ENCODE data around the gene KLF5. TPM values are rescaled to one million over a fixed set of nuclear protein-coding genes. Genes with fewer than 3 reads are reported as not detected.
"Not testable (repeated sequence)": the region's sequence is repeated elsewhere in the genome, so short reads cannot be mapped to it uniquely, and the experiment has no call there.

KLF5 gene
- total RNA-seq, 1 donor from 2014 or later: 2.0 TPM

GRCh38 chr13:73082895-73083294, 24.1 kb downstream of the KLF5 start:
- Mint-ChIP-seq H3K4me1 (no peaks in the 10 kb centered on the region), H3K9me3 (no peaks in the 10 kb centered on the region), H3K4me3 (no peak overlapping the region), H3K36me3 (ENCODE audit: low read depth) (no peaks in the 10 kb centered on the region), H3K27me3 (peaks cover 5% of the 10 kb centered on the region), H3K27ac (no peak overlapping the region)
- DNase-seq: no peak
- intact Hi-C loops (cut with micrococcal nuclease): no loop called here

GRCh38 chr13:73088332-73088935, 29.6 kb downstream of the KLF5 start:
- Mint-ChIP-seq H3K4me3 (no peak overlapping the region), H3K27me3 (no peaks in the 10 kb centered on the region), H3K9me3 (peaks cover 6% of the 10 kb centered on the region), H3K27ac (no peak overlapping the region), H3K4me1 (peaks cover 12% of the 10 kb centered on the region), H3K36me3 (ENCODE audit: low read depth) (no peaks in the 10 kb centered on the region)
- intact Hi-C loops (cut with micrococcal nuclease): no loop called here
- DNase-seq: no peak

GRCh38 chr13:73089213-73089612, 30.4 kb downstream of the KLF5 start:
- Mint-ChIP-seq H3K4me3 (no peak overlapping the region), H3K9me3 (peaks cover 6% of the 10 kb centered on the region), H3K27ac (no peak overlapping the region), H3K27me3 (no peaks in the 10 kb centered on the region), H3K4me1 (peaks cover 12% of the 10 kb centered on the region), H3K36me3 (ENCODE audit: low read depth) (no peaks in the 10 kb centered on the region)
- no peak for DNase-seq
- intact Hi-C loops (cut with micrococcal nuclease): no loop called here

DNA sequence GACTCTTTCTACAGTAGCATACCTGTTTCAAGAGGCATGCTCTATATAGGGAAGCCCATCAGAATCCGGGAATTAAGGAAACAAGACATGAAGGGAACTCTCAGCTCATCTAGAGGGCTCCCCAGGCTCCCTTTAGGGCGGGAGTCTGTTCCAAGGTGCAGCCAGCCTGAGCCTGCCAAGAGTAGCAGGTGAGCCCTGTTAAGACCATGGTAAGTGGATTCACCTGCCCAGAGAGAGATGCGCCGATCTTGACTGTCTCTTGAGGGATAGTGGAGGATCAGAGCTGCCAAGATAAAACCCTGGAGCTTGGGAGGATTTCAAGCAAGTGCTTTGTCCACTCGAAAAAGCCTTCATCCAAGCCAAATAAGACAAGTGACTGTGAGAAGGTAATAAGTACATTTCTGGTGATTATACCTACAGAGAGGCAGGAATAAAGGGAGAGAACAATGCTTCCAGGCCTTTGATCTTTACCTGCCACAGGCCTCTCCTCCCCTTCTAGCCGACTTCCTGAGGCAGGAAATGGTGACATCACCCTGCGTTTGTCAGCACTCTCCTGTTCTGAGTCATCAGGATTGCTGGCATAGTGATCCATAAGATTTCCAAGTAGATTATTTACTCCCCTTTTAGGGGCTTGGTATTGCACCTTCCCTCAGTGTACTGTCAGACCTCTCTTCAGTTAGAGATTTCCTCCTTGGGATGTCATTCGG, 31.5 kb downstream of the KLF5 start:
- DNase-seq: peak; percentile 70
- H3K36me3 Mint-ChIP-seq (ENCODE audit: low read depth): no peaks in the 10 kb centered on the region
- peak overlapping the region; percentile 32 for H3K27ac Mint-ChIP-seq
- H3K9me3 Mint-ChIP-seq: peaks cover 6% of the 10 kb centered on the region
- intact Hi-C loops (cut with micrococcal nuclease): no loop called here
- peak overlapping the region; percentile 43 for H3K4me3 Mint-ChIP-seq
- peaks cover 12% of the 10 kb centered on the region for H3K4me1 Mint-ChIP-seq
- H3K27me3 Mint-ChIP-seq: no peaks in the 10 kb centered on the region

- H3K27ac Mint-ChIP-seq: no peak overlapping the region
- no peak overlapping the region for H3K4me3 Mint-ChIP-seq
- H3K4me1 Mint-ChIP-seq: peaks cover 12% of the 10 kb centered on the region
- intact Hi-C loops (cut with micrococcal nuclease): no loop called here
- no peaks in the 10 kb centered on the region for H3K27me3 Mint-ChIP-seq
- no peaks in the 10 kb centered on the region for H3K36me3 Mint-ChIP-seq (ENCODE audit: low read depth)
- no peak for DNase-seq
- peaks cover 6% of the 10 kb centered on the region for H3K9me3 Mint-ChIP-seq
These were observed 32.0 kb downstream of the KLF5 start for GRCh38 chr13:73090823-73091187.

DNA sequence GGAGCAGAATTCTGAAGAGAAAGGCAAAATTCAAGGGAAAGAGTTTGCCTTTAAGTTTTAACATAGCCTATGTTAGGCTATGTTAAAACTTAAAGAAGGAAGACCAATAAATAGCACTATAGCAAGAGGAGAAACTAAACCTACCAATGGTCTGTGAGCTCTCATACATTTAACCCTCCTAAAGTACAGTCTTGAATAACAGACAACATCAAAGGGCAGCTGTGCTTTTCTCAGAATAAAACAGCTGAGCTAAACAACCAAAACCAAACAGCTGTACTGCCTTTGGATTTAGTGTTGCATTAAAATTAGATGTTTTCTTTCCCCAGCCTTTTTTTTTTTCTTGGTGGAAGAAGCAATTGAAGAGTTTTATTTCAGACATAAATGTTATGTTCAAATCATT, 34.0 kb downstream of the KLF5 start:
- H3K36me3 Mint-ChIP-seq (ENCODE audit: low read depth): no peaks in the 10 kb centered on the region
- intact Hi-C loops (cut with micrococcal nuclease): no loop called here
- H3K4me1 Mint-ChIP-seq: peaks cover 12% of the 10 kb centered on the region
- H3K27ac Mint-ChIP-seq: no peak overlapping the region
- no peaks in the 10 kb centered on the region for H3K27me3 Mint-ChIP-seq
- DNase-seq: no peak
- no peak overlapping the region for H3K4me3 Mint-ChIP-seq
- H3K9me3 Mint-ChIP-seq: peaks cover 6% of the 10 kb centered on the region

- H3K27me3 Mint-ChIP-seq: no peaks in the 10 kb centered on the region
- DNase-seq: no peak
- no peaks in the 10 kb centered on the region for H3K9me3 Mint-ChIP-seq
- no peak overlapping the region for H3K27ac Mint-ChIP-seq
- intact Hi-C loops (cut with micrococcal nuclease): no loop called here
- H3K36me3 Mint-ChIP-seq (ENCODE audit: low read depth): no peaks in the 10 kb centered on the region
- H3K4me1 Mint-ChIP-seq: peaks cover 2% of the 10 kb centered on the region
- H3K4me3 Mint-ChIP-seq: no peak overlapping the region
These were observed 37.4 kb downstream of the KLF5 start for GRCh38 chr13:73096173-73096572.

DNA sequence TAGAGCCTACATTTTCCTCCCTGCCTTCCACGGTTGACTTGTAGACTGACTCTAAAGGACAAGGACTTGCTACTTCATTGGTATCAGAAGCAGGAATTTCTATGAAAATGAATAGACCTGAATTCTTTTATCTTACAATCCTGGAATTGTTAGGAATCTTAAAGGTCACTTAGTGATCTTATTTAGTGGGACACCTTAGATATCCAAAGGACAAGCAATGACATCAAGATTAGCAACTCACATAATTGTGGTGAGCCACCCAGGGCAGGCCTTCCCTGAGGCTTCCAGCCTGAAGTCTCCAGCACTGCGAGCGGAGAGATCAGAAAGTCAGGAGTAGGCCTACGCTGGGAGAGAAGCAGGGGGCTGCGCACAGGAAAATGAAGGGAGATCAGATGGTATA, 37.8 kb downstream of the KLF5 start:
- intact Hi-C loops (cut with micrococcal nuclease): no loop called here
- Mint-ChIP-seq H3K9me3 (no peaks in the 10 kb centered on the region), H3K36me3 (ENCODE audit: low read depth) (no peaks in the 10 kb centered on the region), H3K27ac (no peak overlapping the region), H3K4me1 (peaks cover 1% of the 10 kb centered on the region), H3K4me3 (no peak overlapping the region), H3K27me3 (no peaks in the 10 kb centered on the region)
- no peak for DNase-seq

DNA sequence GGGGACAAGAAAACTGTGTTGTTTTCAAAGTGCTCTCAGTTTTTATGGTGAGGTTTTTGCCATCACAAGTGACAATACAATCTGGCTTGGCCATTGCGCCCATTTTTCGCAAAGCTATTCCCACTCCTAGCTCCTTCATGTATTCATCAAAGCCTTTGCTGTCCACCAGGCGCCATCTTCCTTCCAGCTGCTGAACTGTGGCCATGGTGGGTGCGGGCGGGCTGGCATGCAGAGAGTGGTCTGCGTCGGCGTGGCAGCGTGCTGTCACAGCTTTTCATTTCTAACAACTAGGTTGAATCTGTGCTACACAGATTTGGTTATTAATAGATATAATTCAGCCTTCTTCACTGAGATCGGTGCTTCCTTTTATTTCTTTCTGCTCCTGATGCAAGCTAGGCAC, 42.0 kb downstream of the KLF5 start:
- H3K9me3 Mint-ChIP-seq; H3K27me3 Mint-ChIP-seq; H3K4me1 Mint-ChIP-seq; H3K36me3 Mint-ChIP-seq (ENCODE audit: low read depth); H3K27ac Mint-ChIP-seq; intact Hi-C loops (cut with micrococcal nuclease); DNase-seq; H3K4me3 Mint-ChIP-seq: not testable (repeated sequence)

DNA sequence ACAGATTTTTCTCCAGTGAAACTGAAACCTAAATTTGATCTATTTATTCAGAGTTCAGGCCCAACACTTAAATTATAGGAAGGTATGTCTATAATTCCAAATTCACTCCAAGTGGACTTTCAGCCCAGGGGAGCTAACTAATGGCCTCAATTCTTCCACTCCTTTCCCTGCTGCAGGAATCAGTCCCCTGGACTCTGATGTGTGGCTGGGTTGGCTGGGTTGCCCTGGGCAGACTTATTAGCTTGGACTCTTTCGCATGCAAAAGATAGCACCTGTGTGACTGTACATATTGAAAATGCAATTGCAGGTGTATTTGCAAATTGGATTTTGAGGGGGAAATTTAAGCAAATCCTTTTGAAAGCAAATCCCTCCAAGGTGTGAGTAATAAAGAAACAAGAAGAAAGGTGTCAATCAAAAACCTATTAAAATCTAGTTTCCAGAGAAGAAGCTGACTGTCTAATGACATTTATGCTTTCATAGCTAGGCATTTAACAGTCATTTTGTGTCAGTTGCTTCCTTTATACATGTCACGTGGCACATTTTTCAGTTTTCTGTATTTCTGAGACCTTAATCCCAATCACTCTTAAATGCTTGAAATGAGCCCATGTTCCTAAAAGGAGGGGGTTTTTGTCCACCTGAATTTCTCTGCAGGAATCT, 42.7 kb downstream of the KLF5 start:
- Mint-ChIP-seq H3K4me1 (no peaks in the 10 kb centered on the region), H3K4me3 (no peak overlapping the region), H3K9me3 (no peaks in the 10 kb centered on the region), H3K36me3 (ENCODE audit: low read depth) (no peaks in the 10 kb centered on the region), H3K27me3 (peaks cover 2% of the 10 kb centered on the region), H3K27ac (no peak overlapping the region)
- no peak for DNase-seq
- intact Hi-C loops (cut with micrococcal nuclease): no loop called here

GRCh38 chr13:73103238-73103637, 44.4 kb downstream of the KLF5 start:
- Mint-ChIP-seq H3K27me3 (peaks cover 2% of the 10 kb centered on the region), H3K9me3 (no peaks in the 10 kb centered on the region), H3K4me1 (no peaks in the 10 kb centered on the region), H3K27ac (no peak overlapping the region), H3K4me3 (no peak overlapping the region), H3K36me3 (ENCODE audit: low read depth) (no peaks in the 10 kb centered on the region)
- DNase-seq: no peak
- intact Hi-C loops (cut with micrococcal nuclease): no loop called here

DNA sequence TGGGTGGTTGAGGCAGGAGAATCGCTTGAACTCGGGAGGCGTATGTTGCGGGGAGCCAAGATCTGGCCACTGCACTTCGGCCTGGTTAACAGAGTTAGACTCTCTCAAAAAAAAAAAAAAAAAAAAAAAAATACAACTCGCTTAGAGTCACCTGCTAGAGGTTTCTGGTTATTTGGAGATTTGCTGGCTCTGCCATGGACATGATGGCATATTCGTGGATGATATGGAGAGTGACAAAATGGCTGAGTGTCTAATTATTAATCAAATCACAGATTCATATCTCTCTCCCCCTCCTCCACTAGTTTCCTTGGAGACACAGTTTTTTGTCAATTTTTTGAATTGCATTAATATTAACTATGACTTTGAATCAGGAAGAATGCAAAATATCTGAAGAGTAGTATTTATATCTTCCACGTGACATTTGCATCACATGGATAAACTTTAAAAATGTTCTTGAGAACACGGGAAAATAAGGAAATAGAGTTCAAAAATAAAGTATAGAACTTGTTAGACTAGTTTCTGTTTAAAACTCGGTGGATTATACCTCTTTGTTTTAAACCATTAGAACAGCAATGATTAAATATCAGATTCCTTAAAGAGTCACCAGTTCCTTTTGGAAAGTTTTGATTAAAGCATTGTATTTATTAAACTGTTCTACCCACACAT, 47.8 kb downstream of the KLF5 start:
- peaks cover 2% of the 10 kb centered on the region for H3K27me3 Mint-ChIP-seq
- no peaks in the 10 kb centered on the region for H3K36me3 Mint-ChIP-seq (ENCODE audit: low read depth)
- H3K4me3 Mint-ChIP-seq: no peak overlapping the region
- intact Hi-C loops (cut with micrococcal nuclease): no loop called here
- H3K9me3 Mint-ChIP-seq: no peaks in the 10 kb centered on the region
- H3K4me1 Mint-ChIP-seq: no peaks in the 10 kb centered on the region
- H3K27ac Mint-ChIP-seq: no peak overlapping the region
- DNase-seq: no peak

DNA sequence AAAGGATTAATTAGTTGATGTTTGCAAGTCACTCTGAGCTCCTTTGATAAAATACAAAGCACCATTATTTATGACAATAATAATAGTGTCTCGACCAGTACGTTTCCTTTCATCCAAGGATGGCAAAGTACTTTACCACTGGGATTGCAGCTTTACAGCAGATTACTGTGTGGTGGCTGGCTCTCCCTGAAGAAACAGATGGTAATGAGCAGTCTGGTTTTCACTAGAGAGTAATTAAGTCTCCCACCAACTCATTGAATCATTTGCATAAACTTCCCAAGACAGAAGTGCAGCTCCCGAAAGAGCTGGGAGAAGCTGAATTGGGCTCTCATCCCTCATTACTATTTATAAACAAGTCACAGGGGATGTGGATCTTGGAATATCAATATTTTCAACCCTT, 48.7 kb downstream of the KLF5 start:
- Mint-ChIP-seq H3K4me1 (no peaks in the 10 kb centered on the region), H3K27ac (no peak overlapping the region), H3K4me3 (no peak overlapping the region), H3K36me3 (ENCODE audit: low read depth) (no peaks in the 10 kb centered on the region), H3K27me3 (peaks cover 2% of the 10 kb centered on the region), H3K9me3 (no peaks in the 10 kb centered on the region)
- intact Hi-C loops (cut with micrococcal nuclease): no loop called here
- no peak for DNase-seq

- no peak for DNase-seq
- Mint-ChIP-seq H3K27ac (no peak overlapping the region), H3K4me3 (no peak overlapping the region), H3K4me1 (no peaks in the 10 kb centered on the region), H3K36me3 (ENCODE audit: low read depth) (no peaks in the 10 kb centered on the region), H3K9me3 (no peaks in the 10 kb centered on the region), H3K27me3 (peaks cover 2% of the 10 kb centered on the region)
- intact Hi-C loops (cut with micrococcal nuclease): no loop called here
These were observed 49.2 kb downstream of the KLF5 start for GRCh38 chr13:73107970-73108369.

Measured in activated CD4-positive, alpha-beta T cell treated with anti-CD3 and anti-CD28 coated beads, Interleukin-2, amount 10 ng/mL, durations not matched to agents 24 days and 14 days (primary cell).